IMR-90 (cell line): ENCODE results near the gene MAGI1. TPM values are rescaled to one million over a fixed set of nuclear protein-coding genes. Genes with fewer than 3 reads are reported as not detected.
A peak's percentile ranks its signal among the peaks of the same experiment; 100 is the strongest.

Source experiments
- ATAC-seq: fragments of 200-7000 bp; cut with Tn5 transposase; 2 replicates; pipeline ENCODE4 v1.9.1; 2020; ENCODE audit warnings: low read depth, mild to moderate bottlenecking, moderate library complexity
- BruUV-seq: library from RNA; stranded (reverse); fragments of 400-500 nt; replicated peaks from 2 replicates; lab custom pipeline; 2021; lab: Mats Ljungman, UMichigan
- CTCF ChIA-PET: fragments of 300-600 bp; formaldehyde crosslinking; extraction: SDS; loops from one replicate; lab custom pipeline; 2021; ENCODE audit warnings: antibody characterized with exemption; lab: Yijun Ruan, JAX
- POLR2A ChIA-PET: fragments of 300-600 bp; sonication (Branson Sonifier 250); formaldehyde crosslinking; loops from one replicate; lab custom pipeline; 2022; ENCODE audit warnings: antibody characterized with exemption; ENCODE audit not compliant: unreplicated experiment; lab: Charles Lee
- DNase-seq: peaks from one replicate; pipeline ENCODE4 v3.0.0; 2013
- H2AFZ ChIP-seq: replicated peaks from 2 replicates; pipeline ENCODE3; 2013; ENCODE audit warnings: low read length, mild to moderate bottlenecking; ENCODE audit not compliant: poor library complexity
- H2AK5ac ChIP-seq: 2 replicates; pipeline ENCODE4 v1.6.1; 2013; ENCODE audit warnings: low read depth, low read length, inconsistent platforms
- H2AK9ac ChIP-seq: replicated peaks from 2 replicates; pipeline ENCODE3; 2013; ENCODE audit warnings: mild to moderate bottlenecking, low read depth, low read length, moderate library complexity; ENCODE audit not compliant: poor library complexity
- H2BK120ac ChIP-seq: 2 replicates; pipeline ENCODE4 v1.6.1; 2013; ENCODE audit warnings: low read depth, low read length, inconsistent platforms
- H2BK15ac ChIP-seq: 3 replicates; pipeline ENCODE4 v1.6.1; 2013; ENCODE audit warnings: low read depth, low read length, inconsistent platforms
- H2BK20ac ChIP-seq: 2 replicates; pipeline ENCODE4 v1.6.1; 2013; ENCODE audit warnings: low read depth, mild to moderate bottlenecking, inconsistent platforms, low read length, moderate library complexity
- H2BK5ac ChIP-seq: 2 replicates; pipeline ENCODE4 v1.6.1; 2013; ENCODE audit warnings: mild to moderate bottlenecking, low read depth, low read length, inconsistent platforms; ENCODE audit not compliant: poor library complexity, severe bottlenecking
- H3K14ac ChIP-seq: replicated peaks from 2 replicates; pipeline ENCODE4 v1.6.1; 2013; ENCODE audit warnings: low read depth, low read length, inconsistent platforms
- H3K18ac ChIP-seq: 2 replicates; pipeline ENCODE4 v1.6.1; 2013; ENCODE audit warnings: low read depth, low read length, control low read depth
- H3K23ac ChIP-seq: 2 replicates; pipeline ENCODE4 v1.6.1; 2013; ENCODE audit warnings: low read depth, low read length, inconsistent platforms
- H3K27ac ChIP-seq: 2 replicates; pipeline ENCODE4 v1.5.1; 2013; ENCODE audit warnings: mild to moderate bottlenecking, control low read depth, low read length; ENCODE audit not compliant: insufficient read depth
- H3K27me3 ChIP-seq: 2 replicates; pipeline ENCODE4 v1.6.1; 2013; ENCODE audit warnings: low read length; ENCODE audit not compliant: control insufficient read depth, insufficient read depth
- H3K36me3 ChIP-seq: 2 replicates; pipeline ENCODE4 v1.6.1; 2013; ENCODE audit warnings: low read length, mixed read lengths; ENCODE audit not compliant: control insufficient read depth, insufficient read depth
- H3K4ac ChIP-seq: 2 replicates; pipeline ENCODE4 v1.6.1; 2013; ENCODE audit warnings: low read depth, low read length, inconsistent platforms
- H3K4me1 ChIP-seq: 2 replicates; pipeline ENCODE4 v1.6.1; 2013; ENCODE audit warnings: low read length, mixed read lengths; ENCODE audit not compliant: control insufficient read depth, insufficient read depth
- H3K4me2 ChIP-seq: 2 replicates; pipeline ENCODE4 v1.6.1; 2013; ENCODE audit warnings: low read depth, mild to moderate bottlenecking, control low read depth, low read length, moderate library complexity
- H3K4me3 ChIP-seq: 2 replicates; pipeline ENCODE4 v1.5.1; 2013; ENCODE audit warnings: low read depth, mild to moderate bottlenecking, control low read depth, low read length, moderate library complexity; ENCODE audit not compliant: insufficient read depth
- H3K56ac ChIP-seq: 2 replicates; pipeline ENCODE4 v1.6.1; 2013; ENCODE audit warnings: low read length, inconsistent platforms; ENCODE audit not compliant: insufficient read depth; ENCODE audit errors: extremely low read depth
- H3K79me1 ChIP-seq, 2 experiments: 2 replicates each; pipeline ENCODE4 v1.6.1; 2013; ENCODE audit warnings: low read length in 2 of 2, inconsistent platforms in 1 of 2, low read depth in 1 of 2
- H3K9ac ChIP-seq: 2 replicates; pipeline ENCODE4 v1.6.1; 2013; ENCODE audit warnings: low read depth, low read length, control low read depth
- H3K9me1 ChIP-seq: 2 replicates; pipeline ENCODE4 v1.6.1; 2013; ENCODE audit warnings: low read length, inconsistent platforms; ENCODE audit not compliant: insufficient read depth
- H3K9me3 ChIP-seq: 2 replicates; pipeline ENCODE4 v1.6.1; 2013; ENCODE audit warnings: low read length; ENCODE audit not compliant: control insufficient read depth, insufficient read depth
- H4K20me1 ChIP-seq: 2 replicates; pipeline ENCODE4 v1.6.1; 2013; ENCODE audit warnings: low read length, inconsistent platforms; ENCODE audit not compliant: insufficient read depth
- H4K5ac ChIP-seq: 2 replicates; pipeline ENCODE4 v1.6.1; 2013; ENCODE audit warnings: mild to moderate bottlenecking, low read depth, low read length, control low read depth
- H4K8ac ChIP-seq, 2 experiments: 2 replicates each; pipeline ENCODE4 v1.6.1; 2013; ENCODE audit warnings: low read depth in 2 of 2, low read length in 2 of 2, control low read depth in 1 of 2, inconsistent platforms in 1 of 2
- H4K91ac ChIP-seq: 2 replicates; pipeline ENCODE4 v1.6.1; 2013; ENCODE audit warnings: low read depth, low read length, inconsistent platforms; ENCODE audit not compliant: insufficient read depth
- CEBPB ChIP-seq: IDR thresholded peaks from 2 replicates; pipeline ENCODE4 v1.6.1; 2012; ENCODE audit warnings: low read depth, low read length, improper control_type of control experiment
- NFE2L2 ChIP-seq: fragments of 150-350 bp; IDR thresholded peaks from 2 replicates; pipeline ENCODE4 v1.6.1; 2016; ENCODE audit warnings: low read depth, mild to moderate bottlenecking, low read length
- RFX5 ChIP-seq: IDR thresholded peaks from 2 replicates; pipeline ENCODE4 v1.8.0; 2012; ENCODE audit warnings: low read depth, mild to moderate bottlenecking, low read length, moderate library complexity
- WGBS, 2 experiments: methylation state at CpG; one replicate each; pipeline versions ENCODE4 v1.1.5 to v1.1.7; 2013; ENCODE audit warnings: missing lambda C conversion rate in 2 of 2; ENCODE audit not compliant: insufficient read length in 1 of 2; ENCODE audit errors: extremely low coverage in 2 of 2; 5-methylcytosine and 5-hydroxymethylcytosine counted together
- dilution Hi-C: fragments of 300-500 bp; cut with HindIII; formaldehyde crosslinking; loops from one replicate; pipeline ENCODE4 v1.14.3; 2018; ENCODE audit warnings: low sequenced_read_pairs; ENCODE audit not compliant: unreplicated experiment
- in situ Hi-C: fragments of 300-500 bp; cut with MboI; formaldehyde crosslinking; loops from 3 replicates; pipeline ENCODE4 v1.14.3; 2019; ENCODE audit warnings: low sequenced_read_pairs, inconsistent platforms, mixed read lengths
- intact Hi-C: fragments of 100-400 bp; cut with micrococcal nuclease; formaldehyde crosslinking; loops from 2 replicates; pipeline ENCODE4 v1.10.0; 2022
- polyA plus RNA-seq, 3 experiments: library from polyadenylated mRNA; depleted of rRNA; stranded (reverse); fragments of >200 nt; gene quantifications; 2 replicates each; pipeline ENCODE4 v1.2.3, GENCODE V29; 2012; ENCODE audit warnings: low replicate concordance in 1 of 3
- total RNA-seq: library from RNA; depleted of rRNA; stranded (reverse); fragments of >200 nt; gene quantifications from 2 replicates; pipeline ENCODE4 v1.2.3, GENCODE V29; 2012

MAGI1 gene
- total and polyA plus RNA-seq, 2 of the 4 experiments (the other 2 are of a cell fraction), result 14.5 to 24.2 TPM

- H4K91ac ChIP-seq, result no peak overlapping the region
- no peak overlapping the region for H2AFZ ChIP-seq
- DNase-seq, result peak; percentile 66
- no peaks in the 10 kb centered on the region; the same call in 1 of the 2 replicates for H3K9me1 ChIP-seq
- H2AK9ac ChIP-seq, result no peak overlapping the region
- H2BK120ac ChIP-seq, result no peak overlapping the region
- no peak overlapping the region for H2BK20ac ChIP-seq
- TF ChIP-seq CEBPB, result peak; percentile 87
- TF ChIP-seq NFE2L2, result peak; percentile 65; the same call in 1 of the 2 replicates
- no peak for TF ChIP-seq RFX5
- no peak overlapping the region for H3K56ac ChIP-seq
- H3K4ac ChIP-seq, result no peak overlapping the region
- H3K36me3 ChIP-seq, result no peaks in the 10 kb centered on the region
- ATAC-seq, result peak; percentile 28
- ChIA-PET POLR2A (no interaction called here), CTCF (interaction anchor here (0.7 kb wide), 1 partner anchor 14 kb away, joined by 3 read pairs; no protein-coding TSS in a partner anchor)
- no peak overlapping the region for H3K18ac ChIP-seq
- H3K27me3 ChIP-seq, result no peaks in the 10 kb centered on the region
- H4K20me1 ChIP-seq, result no peaks in the 10 kb centered on the region
- intact Hi-C loops (no loop called here), in situ Hi-C loops (loop anchor here (25.0 kb wide), 1 partner anchor 869 kb away; no protein-coding TSS in a partner anchor), dilution Hi-C loops (no loop called here)
- H2BK5ac ChIP-seq, result no peak overlapping the region
- no peak overlapping the region for H3K14ac ChIP-seq
- no peak overlapping the region for H3K27ac ChIP-seq
- H3K4me3 ChIP-seq, result no peak overlapping the region
- no peak overlapping the region for H4K5ac ChIP-seq
- no peaks in the 10 kb centered on the region for H3K79me1 ChIP-seq
- no CpG with 5 or more reads among the region's 4 CpGs for WGBS, 2 experiments
- no peak overlapping the region for H4K8ac ChIP-seq
- H3K4me1 ChIP-seq, result peaks cover 2% of the 10 kb centered on the region; the same call in 1 of the 2 replicates
- no peak overlapping the region for H3K4me2 ChIP-seq
- no peak overlapping the region for H3K23ac ChIP-seq
- H3K9me3 ChIP-seq, result no peaks in the 10 kb centered on the region
- H3K9ac ChIP-seq, result no peak overlapping the region
- no TSS peak for BruUV-seq
- H2BK15ac ChIP-seq, result no peak overlapping the region
- H2AK5ac ChIP-seq, result no peak overlapping the region
Measured at GRCh38 chr3:65406470-65406869, 632.2 kb downstream of the MAGI1 start.
